NCI-H82 (cell line): ENCODE measurements around the gene OCA2.

Experiments
- DNase-seq: peaks from one replicate; lab custom pipeline; 2025; lab: John Stamatoyannopoulos, UW

Gene OCA2

GRCh38 chr15:27813139-27813538 is 286.0 kb downstream of the OCA2 start:
- no peak for DNase-seq

- no peak for DNase-seq
Observed at GRCh38 chr15:27808182-27808581, 290.9 kb downstream of the OCA2 start.

- no peak for DNase-seq
Observed at GRCh38 chr15:27807335-27807734, 291.8 kb downstream of the OCA2 start.

- DNase-seq = no peak
Observed at GRCh38 chr15:27806396-27806795, 292.7 kb downstream of the OCA2 start.

- DNase-seq = no peak
Observed at GRCh38 chr15:27805261-27806220, 293.6 kb downstream of the OCA2 start.

GRCh38 chr15:27804569-27805260 is 294.4 kb downstream of the OCA2 start:
- no peak for DNase-seq

GRCh38 chr15:27798807-27799206 is 300.3 kb downstream of the OCA2 start:
- no peak for DNase-seq

- DNase-seq = no peak
Observed at GRCh38 chr15:27797765-27798164, 301.4 kb downstream of the OCA2 start.

GRCh38 chr15:27796405-27797320 is 302.5 kb downstream of the OCA2 start:
- no peak for DNase-seq

- no peak for DNase-seq
Observed at GRCh38 chr15:27792756-27793264, 306.3 kb downstream of the OCA2 start.

GRCh38 chr15:27790270-27790669 is 308.8 kb downstream of the OCA2 start:
- DNase-seq = no peak

- DNase-seq = no peak
Observed at GRCh38 chr15:27787931-27788330, 311.2 kb downstream of the OCA2 start.

- no peak for DNase-seq
Observed at GRCh38 chr15:27784107-27784506, 315.0 kb downstream of the OCA2 start.

- DNase-seq = no peak
Observed at GRCh38 chr15:27783678-27784077, 315.4 kb downstream of the OCA2 start.

- DNase-seq = no peak
Observed at GRCh38 chr15:27782125-27782524, 317.0 kb downstream of the OCA2 start.

- DNase-seq = no peak
Observed at GRCh38 chr15:27776501-27776900, 322.6 kb downstream of the OCA2 start.

GRCh38 chr15:27774638-27775037 is 324.5 kb downstream of the OCA2 start:
- no peak for DNase-seq

- DNase-seq = no peak
Observed at GRCh38 chr15:27774191-27774590, 324.9 kb downstream of the OCA2 start.

- DNase-seq = no peak
Observed at GRCh38 chr15:27771892-27772291, 327.2 kb downstream of the OCA2 start.

- no peak for DNase-seq
Observed at GRCh38 chr15:27770769-27771554, 328.2 kb downstream of the OCA2 start.

- no peak for DNase-seq
Observed at GRCh38 chr15:27770086-27770607, 329.0 kb downstream of the OCA2 start.
